GM23338 (cell line): ENCODE data around the gene APCDD1L.

Experiments
- EZH2 ChIP-seq: fragments of 200-600 bp; sonication (generic); IDR thresholded peaks from one replicate; pipeline ENCODE4 v1.8.0; 2017; ENCODE audit warnings: antibody characterized with exemption, mild to moderate bottlenecking, low read depth; ENCODE audit not compliant: unreplicated experiment
- EZH2phosphoT487 ChIP-seq: fragments of 200-600 bp; sonication (generic); IDR thresholded peaks from one replicate; pipeline ENCODE4 v1.8.1; 2018; ENCODE audit warnings: antibody characterized with exemption; ENCODE audit not compliant: unreplicated experiment
- JUNB ChIP-seq: IDR thresholded peaks from one replicate; pipeline ENCODE4 v1.6.1; 2016; ENCODE audit warnings: antibody characterized with exemption; ENCODE audit not compliant: unreplicated experiment
- POLR2AphosphoS5 ChIP-seq: IDR thresholded peaks from 2 replicates; pipeline ENCODE4 v1.6.1; 2016; ENCODE audit warnings: antibody characterized with exemption, low read depth
- TF ChIP-seq, protein P1 (sequence below), 2 experiments: fragments of 200-600 bp in 1 of 2; sonication (generic) in 1 of 2; conservative IDR thresholded peaks; 2 replicates each; pipeline versions ENCODE4 v1.5.1 to v1.6.1; 2016 to 2017; ENCODE audit warnings: antibody characterized with exemption in 2 of 2, low read depth in 2 of 2, mild to moderate bottlenecking in 2 of 2, moderate library complexity in 1 of 2
- TF ChIP-seq, protein P2 (sequence below): IDR thresholded peaks from 2 replicates; pipeline ENCODE4 v1.6.1; 2016; ENCODE audit warnings: antibody characterized with exemption
- TF ChIP-seq, protein P3 (sequence below): IDR thresholded peaks from one replicate; pipeline ENCODE4 v1.6.1; 2018; ENCODE audit warnings: antibody characterized with exemption; ENCODE audit not compliant: unreplicated experiment

DNA sequence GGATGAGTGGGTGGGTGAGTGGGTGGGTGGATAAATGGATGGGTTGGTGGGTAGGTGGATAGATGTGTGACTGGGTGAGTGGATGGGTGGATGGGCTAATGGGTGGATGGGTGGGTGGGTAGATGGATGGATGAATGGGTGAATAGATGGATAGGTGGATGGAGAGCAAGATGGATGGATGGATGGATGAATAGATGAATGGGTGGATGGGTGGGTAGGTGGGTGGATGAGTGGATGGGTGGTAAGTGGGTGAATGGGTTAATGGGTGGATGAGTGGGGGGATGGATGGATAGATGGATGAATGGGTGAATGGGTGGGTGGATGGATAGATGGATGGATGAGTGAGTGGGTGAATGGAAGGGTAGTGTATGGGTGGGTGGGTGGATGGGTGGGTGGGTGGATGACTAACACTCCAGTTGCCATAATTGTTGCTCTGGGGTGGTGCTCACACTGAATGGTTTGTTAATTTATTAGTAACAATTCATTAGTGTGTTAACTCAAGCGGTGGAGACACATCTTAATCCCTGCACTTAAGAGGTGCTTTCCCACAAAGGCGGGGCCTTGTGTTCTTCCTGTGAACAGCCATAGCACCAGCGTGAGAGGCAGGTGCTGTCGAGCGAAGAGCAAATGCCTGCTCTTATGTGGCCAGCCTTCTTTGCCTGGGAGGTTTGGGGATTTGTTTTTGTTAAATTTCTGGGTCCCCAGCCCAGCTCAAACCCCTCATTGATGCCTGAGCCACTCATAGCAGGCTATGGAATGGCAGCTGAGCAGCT is 4.9 kb upstream of the APCDD1L start:
- TF ChIP-seq, protein P1, sequence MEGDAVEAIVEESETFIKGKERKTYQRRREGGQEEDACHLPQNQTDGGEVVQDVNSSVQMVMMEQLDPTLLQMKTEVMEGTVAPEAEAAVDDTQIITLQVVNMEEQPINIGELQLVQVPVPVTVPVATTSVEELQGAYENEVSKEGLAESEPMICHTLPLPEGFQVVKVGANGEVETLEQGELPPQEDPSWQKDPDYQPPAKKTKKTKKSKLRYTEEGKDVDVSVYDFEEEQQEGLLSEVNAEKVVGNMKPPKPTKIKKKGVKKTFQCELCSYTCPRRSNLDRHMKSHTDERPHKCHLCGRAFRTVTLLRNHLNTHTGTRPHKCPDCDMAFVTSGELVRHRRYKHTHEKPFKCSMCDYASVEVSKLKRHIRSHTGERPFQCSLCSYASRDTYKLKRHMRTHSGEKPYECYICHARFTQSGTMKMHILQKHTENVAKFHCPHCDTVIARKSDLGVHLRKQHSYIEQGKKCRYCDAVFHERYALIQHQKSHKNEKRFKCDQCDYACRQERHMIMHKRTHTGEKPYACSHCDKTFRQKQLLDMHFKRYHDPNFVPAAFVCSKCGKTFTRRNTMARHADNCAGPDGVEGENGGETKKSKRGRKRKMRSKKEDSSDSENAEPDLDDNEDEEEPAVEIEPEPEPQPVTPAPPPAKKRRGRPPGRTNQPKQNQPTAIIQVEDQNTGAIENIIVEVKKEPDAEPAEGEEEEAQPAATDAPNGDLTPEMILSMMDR (conservative IDR thresholded peaks at IDR 0.05; ENCODE audit: low read depth in 2 of 2), result no peak
- no peak for TF ChIP-seq EZH2
- TF ChIP-seq EZH2phosphoT487, result no peak
- TF ChIP-seq JUNB, result no peak
- TF ChIP-seq, protein P2, sequence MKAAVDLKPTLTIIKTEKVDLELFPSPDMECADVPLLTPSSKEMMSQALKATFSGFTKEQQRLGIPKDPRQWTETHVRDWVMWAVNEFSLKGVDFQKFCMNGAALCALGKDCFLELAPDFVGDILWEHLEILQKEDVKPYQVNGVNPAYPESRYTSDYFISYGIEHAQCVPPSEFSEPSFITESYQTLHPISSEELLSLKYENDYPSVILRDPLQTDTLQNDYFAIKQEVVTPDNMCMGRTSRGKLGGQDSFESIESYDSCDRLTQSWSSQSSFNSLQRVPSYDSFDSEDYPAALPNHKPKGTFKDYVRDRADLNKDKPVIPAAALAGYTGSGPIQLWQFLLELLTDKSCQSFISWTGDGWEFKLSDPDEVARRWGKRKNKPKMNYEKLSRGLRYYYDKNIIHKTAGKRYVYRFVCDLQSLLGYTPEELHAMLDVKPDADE, result no peak
- TF ChIP-seq, protein P3, sequence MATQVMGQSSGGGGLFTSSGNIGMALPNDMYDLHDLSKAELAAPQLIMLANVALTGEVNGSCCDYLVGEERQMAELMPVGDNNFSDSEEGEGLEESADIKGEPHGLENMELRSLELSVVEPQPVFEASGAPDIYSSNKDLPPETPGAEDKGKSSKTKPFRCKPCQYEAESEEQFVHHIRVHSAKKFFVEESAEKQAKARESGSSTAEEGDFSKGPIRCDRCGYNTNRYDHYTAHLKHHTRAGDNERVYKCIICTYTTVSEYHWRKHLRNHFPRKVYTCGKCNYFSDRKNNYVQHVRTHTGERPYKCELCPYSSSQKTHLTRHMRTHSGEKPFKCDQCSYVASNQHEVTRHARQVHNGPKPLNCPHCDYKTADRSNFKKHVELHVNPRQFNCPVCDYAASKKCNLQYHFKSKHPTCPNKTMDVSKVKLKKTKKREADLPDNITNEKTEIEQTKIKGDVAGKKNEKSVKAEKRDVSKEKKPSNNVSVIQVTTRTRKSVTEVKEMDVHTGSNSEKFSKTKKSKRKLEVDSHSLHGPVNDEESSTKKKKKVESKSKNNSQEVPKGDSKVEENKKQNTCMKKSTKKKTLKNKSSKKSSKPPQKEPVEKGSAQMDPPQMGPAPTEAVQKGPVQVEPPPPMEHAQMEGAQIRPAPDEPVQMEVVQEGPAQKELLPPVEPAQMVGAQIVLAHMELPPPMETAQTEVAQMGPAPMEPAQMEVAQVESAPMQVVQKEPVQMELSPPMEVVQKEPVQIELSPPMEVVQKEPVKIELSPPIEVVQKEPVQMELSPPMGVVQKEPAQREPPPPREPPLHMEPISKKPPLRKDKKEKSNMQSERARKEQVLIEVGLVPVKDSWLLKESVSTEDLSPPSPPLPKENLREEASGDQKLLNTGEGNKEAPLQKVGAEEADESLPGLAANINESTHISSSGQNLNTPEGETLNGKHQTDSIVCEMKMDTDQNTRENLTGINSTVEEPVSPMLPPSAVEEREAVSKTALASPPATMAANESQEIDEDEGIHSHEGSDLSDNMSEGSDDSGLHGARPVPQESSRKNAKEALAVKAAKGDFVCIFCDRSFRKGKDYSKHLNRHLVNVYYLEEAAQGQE, result no peak
- TF ChIP-seq POLR2AphosphoS5, result no peak
